ENCODE measurements around the gene PTCRA.

DNA sequence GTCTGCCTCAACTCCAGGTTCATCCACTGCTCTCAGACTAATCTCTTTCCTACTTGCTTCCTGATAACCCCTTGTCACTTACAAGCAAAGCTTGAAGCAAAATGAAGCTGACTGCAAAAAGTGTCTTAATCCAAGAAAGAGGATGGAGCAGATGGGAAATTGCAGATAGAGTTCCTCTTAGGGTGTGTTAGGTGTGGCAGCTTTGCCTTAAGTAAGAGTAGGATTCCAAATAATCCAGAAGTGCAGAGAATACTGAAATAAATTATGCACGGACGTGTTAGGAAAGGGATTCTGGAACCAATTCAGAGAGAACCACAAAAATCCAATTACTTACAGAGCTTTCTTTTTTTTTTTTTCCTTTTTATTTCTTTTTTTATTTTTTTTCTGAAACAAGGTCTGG lies 42.5 kb upstream of the PTCRA start:
- TF ChIP-seq, protein P1, sequence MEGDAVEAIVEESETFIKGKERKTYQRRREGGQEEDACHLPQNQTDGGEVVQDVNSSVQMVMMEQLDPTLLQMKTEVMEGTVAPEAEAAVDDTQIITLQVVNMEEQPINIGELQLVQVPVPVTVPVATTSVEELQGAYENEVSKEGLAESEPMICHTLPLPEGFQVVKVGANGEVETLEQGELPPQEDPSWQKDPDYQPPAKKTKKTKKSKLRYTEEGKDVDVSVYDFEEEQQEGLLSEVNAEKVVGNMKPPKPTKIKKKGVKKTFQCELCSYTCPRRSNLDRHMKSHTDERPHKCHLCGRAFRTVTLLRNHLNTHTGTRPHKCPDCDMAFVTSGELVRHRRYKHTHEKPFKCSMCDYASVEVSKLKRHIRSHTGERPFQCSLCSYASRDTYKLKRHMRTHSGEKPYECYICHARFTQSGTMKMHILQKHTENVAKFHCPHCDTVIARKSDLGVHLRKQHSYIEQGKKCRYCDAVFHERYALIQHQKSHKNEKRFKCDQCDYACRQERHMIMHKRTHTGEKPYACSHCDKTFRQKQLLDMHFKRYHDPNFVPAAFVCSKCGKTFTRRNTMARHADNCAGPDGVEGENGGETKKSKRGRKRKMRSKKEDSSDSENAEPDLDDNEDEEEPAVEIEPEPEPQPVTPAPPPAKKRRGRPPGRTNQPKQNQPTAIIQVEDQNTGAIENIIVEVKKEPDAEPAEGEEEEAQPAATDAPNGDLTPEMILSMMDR (IDR thresholded peaks at IDR 0.05): no peak
- TF ChIP-seq EP300 (IDR thresholded peaks at IDR 0.05) (no peak), POLR2A (IDR thresholded peaks at IDR 0.05) (no peak)
